Ammon's horn (tissue), 1 donor: ENCODE data around the gene CEP83.
"Not testable (repeated sequence)": the region's sequence is repeated elsewhere in the genome, so short reads cannot be mapped to it uniquely, and the experiment has no call there.

Experiments
- DNase-seq: peaks from one replicate; pipeline ENCODE4 v3.0.0-alpha.2; 2016; ENCODE audit warnings: low spot score

The CEP83 gene

GRCh38 chr12:94380507-94380906 is 79.2 kb downstream of the CEP83 start:
- no peak for DNase-seq

- no peak for DNase-seq
These were observed 80.1 kb downstream of the CEP83 start for GRCh38 chr12:94379479-94380113.

- no peak for DNase-seq
These were observed 82.1 kb downstream of the CEP83 start for GRCh38 chr12:94377599-94377998.

GRCh38 chr12:94374124-94374523 is 85.5 kb downstream of the CEP83 start:
- DNase-seq = no peak

- no peak for DNase-seq
These were observed 87.2 kb downstream of the CEP83 start for GRCh38 chr12:94372461-94372860.

- no peak for DNase-seq
These were observed 97.0 kb downstream of the CEP83 start for GRCh38 chr12:94362653-94363052.

- DNase-seq = no peak
These were observed 99.9 kb downstream of the CEP83 start for GRCh38 chr12:94359761-94360160.

- DNase-seq = no peak
These were observed 106.5 kb downstream of the CEP83 start for GRCh38 chr12:94353130-94353529.

GRCh38 chr12:94340573-94340972 is 119.1 kb downstream of the CEP83 start:
- no peak for DNase-seq

GRCh38 chr12:94338006-94338794 is 121.5 kb downstream of the CEP83 start:
- no peak for DNase-seq

- no peak for DNase-seq
These were observed 123.3 kb downstream of the CEP83 start for GRCh38 chr12:94336211-94336925.

- DNase-seq = no peak
These were observed 126.3 kb downstream of the CEP83 start for GRCh38 chr12:94333396-94333795.

GRCh38 chr12:94329366-94329765 is 130.3 kb downstream of the CEP83 start:
- DNase-seq = peak; percentile 6

GRCh38 chr12:94327809-94328208 is 131.9 kb downstream of the CEP83 start:
- no peak for DNase-seq

GRCh38 chr12:94326727-94327126 is 132.9 kb downstream of the CEP83 start:
- DNase-seq = no peak

- DNase-seq = no peak
These were observed 133.4 kb downstream of the CEP83 start for GRCh38 chr12:94326234-94326633.

- DNase-seq = no peak
These were observed 137.3 kb downstream of the CEP83 start for GRCh38 chr12:94322346-94322745.

GRCh38 chr12:94320109-94320508 is 139.6 kb downstream of the CEP83 start:
- DNase-seq = no peak

- no peak for DNase-seq
These were observed 141.5 kb downstream of the CEP83 start for GRCh38 chr12:94318181-94318580.

GRCh38 chr12:94316600-94316999 is 143.1 kb downstream of the CEP83 start:
- not testable (repeated sequence) for DNase-seq

- no peak for DNase-seq
These were observed 147.3 kb downstream of the CEP83 start for GRCh38 chr12:94312378-94312777.

- DNase-seq = no peak
These were observed 150.3 kb downstream of the CEP83 start for GRCh38 chr12:94309373-94309772.

GRCh38 chr12:94308612-94309011 is 151.1 kb downstream of the CEP83 start:
- DNase-seq = no peak
